HepG2 (cell line): ENCODE results near the gene LYPD6. TPM values are rescaled to one million over a fixed set of nuclear protein-coding genes. Genes with fewer than 3 reads are reported as not detected.

Source experiments
- ATAC-seq: fragments of 200-7000 bp; cut with Tn5 transposase; 3 replicates; pipeline ENCODE4 v1.9.1; 2020; ENCODE audit warnings: mild to moderate bottlenecking, moderate library complexity
- BruUV-seq: library from RNA; stranded (reverse); fragments of 400-500 nt; replicated peaks from 2 replicates; lab custom pipeline; 2021; lab: Mats Ljungman, UMichigan
- CTCF ChIA-PET: fragments of 300-600 bp; formaldehyde crosslinking; extraction: SDS; loops from one replicate; lab custom pipeline; 2021; ENCODE audit warnings: low total read pairs, inconsistent platforms, low intra/inter-chr PET ratio; lab: Yijun Ruan, JAX
- POLR2A ChIA-PET: fragments of 350-600 bp; sonication (Branson Sonifier 250); formaldehyde crosslinking; loops from one replicate; lab custom pipeline; 2020; ENCODE audit warnings: antibody characterized with exemption, inconsistent platforms; lab: Yijun Ruan, JAX
- DNase-seq: peaks from one replicate; pipeline ENCODE4 v3.0.0-alpha.2; 2015; ENCODE audit warnings: low spot score
- FAIRE-seq: peaks from 3 replicates; lab custom pipeline; 2011; peaks lifted over from hg19 to GRCh38; lab: Jason Lieb, UNC
- H2AFZ ChIP-seq: one replicate; pipeline ENCODE4 v1.6.1; 2011; ENCODE audit warnings: low read length, inconsistent platforms
- H3K27ac ChIP-seq: fragments of 300-600 bp; 3 replicates; pipeline ENCODE4 v1.8.0; 2011; ENCODE audit warnings: mixed run types, mild to moderate bottlenecking, mixed read lengths, low read length, inconsistent platforms; ENCODE audit not compliant: insufficient read depth; ENCODE audit errors: extremely low read length
- H3K27me3 ChIP-seq, 2 experiments: fragments of 200-600 bp in 1 of 2; 2 replicates in 1 of 2; 3 replicates in 1 of 2; pipeline versions ENCODE4 v1.6.0 to v1.8.0; 2011; ENCODE audit warnings: low read length in 2 of 2, mild to moderate bottlenecking in 2 of 2, moderate library complexity in 2 of 2, inconsistent platforms in 1 of 2; ENCODE audit not compliant: insufficient read depth in 2 of 2, control insufficient read depth in 1 of 2
- H3K36me3 ChIP-seq, 2 experiments: fragments of 200-600 bp in 1 of 2; replicated peaks in 1 of 2; 2 replicates in 1 of 2; 3 replicates in 1 of 2; pipeline versions ENCODE4 v1.5.1 to v1.8.0; 2011; ENCODE audit warnings: low read length in 2 of 2, inconsistent platforms in 1 of 2; ENCODE audit not compliant: insufficient read depth in 2 of 2, control insufficient read depth in 1 of 2
- H3K4me1 ChIP-seq: 2 replicates; pipeline ENCODE4 v1.5.1; 2012; ENCODE audit warnings: low read length, inconsistent platforms; ENCODE audit not compliant: insufficient read depth
- H3K4me2 ChIP-seq: 2 replicates; pipeline ENCODE4 v1.6.0; 2011; ENCODE audit warnings: low read depth, low read length, inconsistent platforms
- H3K4me3 ChIP-seq, 3 experiments: fragments of 200-600 bp in 1 of 3; sonication (generic), shearing (Covaris generic) in 1 of 3; replicated peaks in 1 of 3; 2 replicates each; pipeline ENCODE4 v1.5.1; 2011 to 2016; ENCODE audit warnings: low read length in 3 of 3, inconsistent platforms in 2 of 3, low read depth in 2 of 3, mild to moderate bottlenecking in 2 of 3, control low read depth in 1 of 3, mixed read lengths in 1 of 3; ENCODE audit not compliant: insufficient read depth in 1 of 3
- H3K79me2 ChIP-seq: one replicate; pipeline ENCODE4 v1.6.1; 2011; ENCODE audit warnings: low read length, inconsistent platforms; ENCODE audit not compliant: insufficient read depth
- H3K9ac ChIP-seq: 2 replicates; pipeline ENCODE4 v1.6.0; 2011; ENCODE audit warnings: mild to moderate bottlenecking, low read depth, low read length, inconsistent platforms; ENCODE audit not compliant: insufficient read depth
- H3K9me3 ChIP-seq: 2 replicates; pipeline ENCODE4 v1.5.1; 2012; ENCODE audit warnings: mild to moderate bottlenecking, low read length
- H4K20me1 ChIP-seq: 2 replicates; pipeline ENCODE4 v1.6.0; 2011; ENCODE audit warnings: inconsistent platforms, mild to moderate bottlenecking, low read length, moderate library complexity; ENCODE audit not compliant: insufficient read depth
- CCDC6 ChIP-seq: sonication (generic); formaldehyde crosslinking; IDR thresholded peaks from 2 replicates; pipeline ENCODE4 v1.8.1; 2022; ENCODE audit warnings: mild to moderate bottlenecking, missing genetic modification reagents, moderate library complexity
- GRHL1 ChIP-seq: sonication (generic); formaldehyde crosslinking; conservative IDR thresholded peaks from 2 replicates; pipeline ENCODE4 v1.8.0; 2022; ENCODE audit warnings: missing genetic modification reagents
- KLF13 ChIP-seq: sonication (generic); formaldehyde crosslinking; IDR thresholded peaks from 2 replicates; pipeline ENCODE4 v1.4.0; 2020; ENCODE audit warnings: mild to moderate bottlenecking, missing genetic modification reagents
- PHB2 ChIP-seq: fragments of 450-650 bp; IDR thresholded peaks from 2 replicates; pipeline ENCODE4 v1.6.1; 2018; ENCODE audit not compliant: partially characterized antibody
- PITX1 ChIP-seq: sonication (generic); formaldehyde crosslinking; IDR thresholded peaks from 2 replicates; pipeline ENCODE4 v1.5.1; 2020; ENCODE audit warnings: mild to moderate bottlenecking, missing genetic modification reagents
- ZBTB40 ChIP-seq, 2 experiments: fragments of 450-650 bp in 1 of 2; sonication (generic) in 1 of 2; formaldehyde crosslinking in 1 of 2; IDR thresholded peaks; 2 replicates each; pipeline versions ENCODE4 v1.6.1 to v1.8.0; 2016 to 2022; ENCODE audit warnings: antibody characterized with exemption in 1 of 2, mild to moderate bottlenecking in 1 of 2, missing genetic modification reagents in 1 of 2
- ZFP36 ChIP-seq: fragments of 150-350 bp; IDR thresholded peaks from 2 replicates; pipeline ENCODE4 v1.6.1; 2018; ENCODE audit warnings: borderline replicate concordance, low read length, low read depth; ENCODE audit not compliant: partially characterized antibody
- in situ Hi-C: cut with HindIII; loops from 2 replicates; pipeline ENCODE4 v1.10.0; 2017; ENCODE audit warnings: low pct_unique_long_range_greater_than_20kb; ENCODE audit not compliant: extremely low pct_ligation_motif_present
- intact Hi-C: fragments of 100-400 bp; cut with micrococcal nuclease; formaldehyde crosslinking; loops from one replicate; pipeline ENCODE4 v1.10.0; 2022; ENCODE audit not compliant: unreplicated experiment
- polyA plus RNA-seq, 8 experiments: library from polyadenylated mRNA; depleted of rRNA in 3 of 8; stranded (reverse) in 7 of 8; unstranded in 1 of 8; fragments of >200 nt; fragmentation: Illumina TruSeq in 4 of 8; extraction: Trizol in 4 of 8; gene quantifications; 2 replicates each; pipeline versions ENCODE4 v1.2.1 to v1.2.3, GENCODE V29; 2011 to 2016; ENCODE audit warnings: low read depth in 4 of 8, missing spikeins in 1 of 8, mixed read lengths in 1 of 8; ENCODE audit not compliant: insufficient read depth in 1 of 8
- total RNA-seq, 5 experiments: library from RNA; depleted of rRNA; stranded (reverse); fragments of >200 nt; fragmentation: Illumina TruSeq; extraction: Trizol; gene quantifications; 2 replicates each; pipeline ENCODE4 v1.2.3, GENCODE V29; 2016; ENCODE audit warnings: low read depth in 1 of 5
- TF ChIP-seq, protein P1 (sequence below): sonication (generic); formaldehyde crosslinking; IDR thresholded peaks from 2 replicates; pipeline ENCODE4 v1.5.0; 2020; ENCODE audit warnings: missing genetic modification reagents, mild to moderate bottlenecking, borderline replicate concordance

Gene LYPD6
- total and polyA plus RNA-seq, 2 of the 13 experiments (the other 11 are each of a cell fraction or from before 2014, with no cell fraction given): 0.01 to 0.07 TPM

GRCh38 chr2:149364839-149365238 lies 34.5 kb downstream of the LYPD6 start:
- DNase-seq (no peak), ATAC-seq (no peak), FAIRE-seq (no peak)
- Histone ChIP-seq H3K4me1 (no peaks in the 10 kb centered on the region), H2AFZ (no peak overlapping the region), H3K27ac (no peak overlapping the region), H3K4me3 (no peak overlapping the region), H3K4me2 (no peak overlapping the region), H3K79me2 (no peaks in the 10 kb centered on the region), H3K36me3 (no peaks in the 10 kb centered on the region), H3K9ac (no peak overlapping the region), H4K20me1 (no peaks in the 10 kb centered on the region), H3K27me3 (no peaks in the 10 kb centered on the region), H3K9me3 (no peaks in the 10 kb centered on the region)
- BruUV-seq: no TSS peak
- POLR2A ChIA-PET: no interaction called here
- intact Hi-C loops (no loop called here), in situ Hi-C loops (no loop called here)
- CTCF ChIA-PET: no interaction called here
- TF ChIP-seq PHB2 (no peak), ZBTB40 (IDR thresholded peaks at IDR 0.05) (no peak), ZBTB40 (CRISPR knock-in tag; IDR thresholded peaks at IDR 0.05) (no peak), GRHL1 (CRISPR knock-in tag) (no peak), CCDC6 (no peak), PITX1 (CRISPR knock-in tag) (no peak), KLF13 (CRISPR knock-in tag) (no peak), ZFP36 (no peak)
- TF ChIP-seq, protein P1, sequence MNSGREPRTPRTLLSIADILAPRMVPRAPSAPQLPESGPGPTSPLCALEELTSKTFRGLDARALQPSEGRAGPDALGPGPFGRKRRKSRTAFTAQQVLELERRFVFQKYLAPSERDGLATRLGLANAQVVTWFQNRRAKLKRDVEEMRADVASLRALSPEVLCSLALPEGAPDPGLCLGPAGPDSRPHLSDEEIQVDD (CRISPR knock-in tag): no peak
